KMS-11 (cell line): ENCODE results near the gene RPH3AL.

Source experiments
- H2AFZ ChIP-seq: fragments of 200-600 bp; sonication (generic); 2 replicates; pipeline ENCODE4 v1.6.1; 2016; ENCODE audit warnings: antibody characterized with exemption, mixed run types, low read depth
- H3K27ac ChIP-seq: fragments of 200-600 bp; sonication (generic); 2 replicates; pipeline ENCODE4 v1.6.1; 2016; ENCODE audit warnings: mild to moderate bottlenecking, mixed run types
- H3K27me3 ChIP-seq: fragments of 200-600 bp; sonication (generic); 2 replicates; pipeline ENCODE4 v1.6.1; 2017; ENCODE audit warnings: mild to moderate bottlenecking, low read depth, mixed run types, moderate library complexity; ENCODE audit not compliant: insufficient read depth
- H3K36me3 ChIP-seq: fragments of 200-600 bp; sonication (generic); 2 replicates; pipeline ENCODE4 v1.6.1; 2017; ENCODE audit warnings: mild to moderate bottlenecking, mixed run types; ENCODE audit not compliant: insufficient read depth
- H3K4me1 ChIP-seq: fragments of 200-600 bp; sonication (generic); 2 replicates; pipeline ENCODE4 v1.6.1; 2016; ENCODE audit warnings: mild to moderate bottlenecking, low read depth, mixed run types; ENCODE audit not compliant: poor library complexity, severe bottlenecking
- H3K4me2 ChIP-seq: fragments of 200-600 bp; sonication (generic); 2 replicates; pipeline ENCODE4 v1.7.0; 2016; ENCODE audit warnings: mild to moderate bottlenecking, mixed run types
- H3K4me3 ChIP-seq: fragments of 200-600 bp; sonication (generic); IDR thresholded peaks from 2 replicates; pipeline ENCODE4 v1.6.1; 2017; ENCODE audit warnings: low read depth, low read length, mixed read lengths; ENCODE audit not compliant: insufficient read depth
- H3K79me2 ChIP-seq: fragments of 200-600 bp; sonication (generic); 2 replicates; pipeline ENCODE4 v1.6.1; 2016; ENCODE audit warnings: low read depth, mixed run types; ENCODE audit not compliant: insufficient read depth
- H3K9ac ChIP-seq: fragments of 200-600 bp; sonication (generic); 2 replicates; pipeline ENCODE4 v1.6.1; 2016; ENCODE audit warnings: mild to moderate bottlenecking, mixed run types
- H4K20me1 ChIP-seq: fragments of 200-600 bp; sonication (generic); 2 replicates; pipeline ENCODE4 v1.6.1; 2016; ENCODE audit warnings: mild to moderate bottlenecking, mixed run types; ENCODE audit not compliant: insufficient read depth
- CTCF ChIP-seq: fragments of 200-600 bp; sonication (generic); conservative IDR thresholded peaks from 2 replicates; pipeline ENCODE4 v1.6.1; 2017; ENCODE audit warnings: low read depth, mild to moderate bottlenecking, antibody characterized with exemption, low read length, moderate library complexity, mixed read lengths

Gene RPH3AL

DNA sequence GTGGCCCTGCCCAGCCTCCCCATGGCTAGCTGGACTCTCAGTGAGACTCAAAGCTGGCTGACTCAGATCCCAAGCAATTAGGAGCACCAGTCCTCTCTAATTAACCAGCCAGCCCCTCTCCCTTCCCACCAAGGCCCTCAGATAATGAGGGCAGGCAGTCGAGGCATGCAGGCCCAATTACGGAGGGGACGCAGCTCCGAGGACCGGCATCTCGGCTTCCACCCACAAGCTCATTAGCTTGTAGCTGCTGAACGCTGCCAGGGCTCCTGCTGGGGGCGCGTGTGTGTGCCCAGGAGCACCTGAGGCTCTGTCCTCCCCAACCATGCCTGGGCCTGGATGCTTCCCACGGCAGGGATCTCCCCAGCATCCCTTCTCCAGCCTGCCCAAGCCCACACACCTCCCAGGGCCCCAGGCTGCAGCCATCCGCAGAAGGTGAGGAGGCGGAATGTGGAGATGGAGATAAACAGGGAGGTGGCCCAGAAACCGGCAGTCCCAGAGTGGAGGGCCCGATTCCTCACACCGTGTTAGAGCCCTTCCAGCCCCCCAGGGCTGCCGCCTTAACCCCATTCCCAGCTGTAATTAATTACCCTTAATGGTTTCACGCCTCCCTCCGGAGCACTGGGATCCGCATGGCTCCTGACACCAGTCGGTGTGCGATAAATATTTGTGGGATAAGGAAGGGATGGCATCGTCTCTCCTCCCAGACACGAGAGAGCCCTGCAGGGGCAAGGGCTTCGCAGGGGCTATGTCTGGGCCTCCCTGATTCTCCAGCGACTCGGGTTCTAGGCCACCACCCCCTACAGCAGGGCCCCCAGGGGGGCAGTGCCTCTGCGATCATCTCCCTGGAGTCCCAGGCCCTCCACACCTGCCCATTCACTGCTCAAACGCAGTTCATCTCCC, 42.2 kb downstream of the RPH3AL start:
- H3K27ac ChIP-seq = no peak overlapping the region
- H3K4me2 ChIP-seq = no peak overlapping the region
- no peaks in the 10 kb centered on the region for H3K27me3 ChIP-seq
- H3K79me2 ChIP-seq = no peaks in the 10 kb centered on the region
- no peaks in the 10 kb centered on the region for H4K20me1 ChIP-seq
- H3K4me3 ChIP-seq = no peak overlapping the region
- no peak overlapping the region for H2AFZ ChIP-seq
- no peak overlapping the region for H3K9ac ChIP-seq
- TF ChIP-seq CTCF = no peak
- H3K4me1 ChIP-seq = no peaks in the 10 kb centered on the region
- H3K36me3 ChIP-seq = no peaks in the 10 kb centered on the region

- no peak overlapping the region for H2AFZ ChIP-seq
- H3K9ac ChIP-seq = no peak overlapping the region
- no peak overlapping the region for H3K4me3 ChIP-seq
- no peaks in the 10 kb centered on the region for H3K36me3 ChIP-seq
- H3K4me2 ChIP-seq = no peak overlapping the region
- peak; percentile 42 for TF ChIP-seq CTCF
- H4K20me1 ChIP-seq = no peaks in the 10 kb centered on the region
- no peaks in the 10 kb centered on the region for H3K79me2 ChIP-seq
- H3K4me1 ChIP-seq = no peaks in the 10 kb centered on the region
- no peaks in the 10 kb centered on the region for H3K27me3 ChIP-seq
- no peak overlapping the region for H3K27ac ChIP-seq
These were observed 43.2 kb downstream of the RPH3AL start for GRCh38 chr17:309361-309888.

- Histone ChIP-seq H3K36me3 (no peaks in the 10 kb centered on the region), H2AFZ (no peak overlapping the region), H3K4me1 (no peaks in the 10 kb centered on the region), H3K27ac (no peak overlapping the region), H3K4me3 (no peak overlapping the region), H3K79me2 (no peaks in the 10 kb centered on the region), H3K9ac (no peak overlapping the region), H3K27me3 (no peaks in the 10 kb centered on the region), H3K4me2 (no peak overlapping the region), H4K20me1 (no peaks in the 10 kb centered on the region)
- no peak for TF ChIP-seq CTCF
These were observed 44.7 kb downstream of the RPH3AL start for GRCh38 chr17:307741-308507.

DNA sequence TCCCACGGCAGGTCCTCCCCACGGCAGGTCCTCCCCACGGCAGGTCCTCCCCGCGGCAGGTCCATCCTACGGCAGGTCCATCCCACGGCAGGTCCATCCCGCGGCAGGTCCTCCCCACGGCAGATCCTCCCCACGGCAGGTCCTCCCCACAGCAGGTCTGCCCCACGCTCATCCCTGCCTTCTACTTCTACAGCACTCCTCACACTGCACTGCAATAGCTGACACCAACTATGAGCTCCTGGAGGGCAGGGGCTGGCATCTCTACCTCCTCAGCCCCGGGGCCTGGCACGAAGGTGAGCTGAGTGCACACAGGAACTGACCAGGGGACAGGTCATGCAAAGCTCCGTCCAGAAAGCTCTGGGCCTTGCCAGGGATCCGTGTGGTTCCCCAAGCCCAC, 45.3 kb downstream of the RPH3AL start:
- Histone ChIP-seq H3K79me2 (no peaks in the 10 kb centered on the region), H3K27me3 (no peaks in the 10 kb centered on the region), H3K27ac (no peak overlapping the region), H4K20me1 (no peaks in the 10 kb centered on the region), H3K36me3 (no peaks in the 10 kb centered on the region), H3K4me2 (no peak overlapping the region), H3K4me3 (no peak overlapping the region), H3K4me1 (no peaks in the 10 kb centered on the region), H3K9ac (no peak overlapping the region), H2AFZ (no peak overlapping the region)
- TF ChIP-seq CTCF = no peak
